ENCODE data around the gene PSMA5. TPM values are rescaled to one million over a fixed set of nuclear protein-coding genes. Genes with fewer than 3 reads are reported as not detected.
"Not testable (repeated sequence)": the region's sequence is repeated elsewhere in the genome, so short reads cannot be mapped to it uniquely, and the experiment has no call there.

Gene PSMA5
- total and polyA plus RNA-seq, 2 of the 13 experiments (the other 11 are each of a cell fraction or from before 2014, with no cell fraction given) = 140 to 169 TPM

DNA sequence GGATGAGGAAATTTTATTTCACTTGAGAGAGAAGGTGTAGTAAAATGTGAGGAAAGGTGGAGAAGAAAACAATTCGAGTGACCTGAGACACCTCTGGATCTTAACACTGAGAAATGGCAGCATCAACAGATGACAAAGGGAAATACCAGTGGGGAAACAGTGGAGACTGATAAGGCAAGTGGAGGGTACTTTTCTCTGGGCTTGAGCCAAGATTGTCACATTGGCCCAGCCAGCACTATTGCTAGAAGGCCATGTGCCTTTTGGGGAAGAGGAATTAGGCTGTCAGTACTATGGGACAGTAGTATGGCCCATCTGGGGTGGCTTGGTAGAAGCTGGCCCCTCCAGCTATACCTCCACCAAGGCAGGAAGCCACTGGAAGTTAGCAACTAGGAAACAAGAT lies 48.4 kb upstream of the PSMA5 start:
- Histone ChIP-seq H3K4me1 (ENCODE audit: insufficient read depth, low read length) (no peaks in the 10 kb centered on the region), H4K20me1 (ENCODE audit: insufficient read depth, low read length) (no peaks in the 10 kb centered on the region), H3K4me2 (ENCODE audit: low read depth, low read length) (no peak overlapping the region), H3K9ac (ENCODE audit: insufficient read depth, low read depth, low read length) (no peak overlapping the region), H3K36me3 (replicated peaks in 1 of 2; ENCODE audit: control insufficient read depth in 1 of 2, insufficient read depth in 2 of 2, low read length in 2 of 2) (no peaks in the 10 kb centered on the region), H3K27ac (ENCODE audit: extremely low read length, insufficient read depth, low read length) (no peak overlapping the region), H3K9me3 (ENCODE audit: low read length) (no peaks in the 10 kb centered on the region), H3K4me3 (replicated peaks in 1 of 3; ENCODE audit: insufficient read depth in 1 of 3, low read depth in 2 of 3, low read length in 3 of 3) (no peak overlapping the region), H3K79me2 (ENCODE audit: insufficient read depth, low read length) (no peaks in the 10 kb centered on the region), H3K27me3 (ENCODE audit: control insufficient read depth in 1 of 2, insufficient read depth in 2 of 2, low read length in 2 of 2) (peaks cover 1 to 31% of the 10 kb centered on the region in 2 experiments), H2AFZ (ENCODE audit: low read length) (no peak overlapping the region)
- 13% methylated on average over 1 of the region's 1 CpG for WGBS (ENCODE audit: low lambda C conversion rate)
- in situ Hi-C loops (cut with HindIII; ENCODE audit: extremely low pct_ligation_motif_present, low pct_unique_long_range_greater_than_20kb) (no loop called here), intact Hi-C loops (cut with micrococcal nuclease; ENCODE audit: unreplicated experiment) (no loop called here)
- no peak for ATAC-seq
- POLR2A ChIA-PET = no interaction called here
- no peak for TF ChIP-seq RFXANK (CRISPR knock-in tag; IDR thresholded peaks at IDR 0.05)
- TF ChIP-seq, protein P1, sequence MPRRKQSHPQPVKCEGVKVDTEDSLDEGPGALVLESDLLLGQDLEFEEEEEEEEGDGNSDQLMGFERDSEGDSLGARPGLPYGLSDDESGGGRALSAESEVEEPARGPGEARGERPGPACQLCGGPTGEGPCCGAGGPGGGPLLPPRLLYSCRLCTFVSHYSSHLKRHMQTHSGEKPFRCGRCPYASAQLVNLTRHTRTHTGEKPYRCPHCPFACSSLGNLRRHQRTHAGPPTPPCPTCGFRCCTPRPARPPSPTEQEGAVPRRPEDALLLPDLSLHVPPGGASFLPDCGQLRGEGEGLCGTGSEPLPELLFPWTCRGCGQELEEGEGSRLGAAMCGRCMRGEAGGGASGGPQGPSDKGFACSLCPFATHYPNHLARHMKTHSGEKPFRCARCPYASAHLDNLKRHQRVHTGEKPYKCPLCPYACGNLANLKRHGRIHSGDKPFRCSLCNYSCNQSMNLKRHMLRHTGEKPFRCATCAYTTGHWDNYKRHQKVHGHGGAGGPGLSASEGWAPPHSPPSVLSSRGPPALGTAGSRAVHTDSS (CRISPR knock-in tag; conservative IDR thresholded peaks at IDR 0.05) = no peak
- no peak for TF ChIP-seq CAMTA2 (CRISPR knock-in tag; IDR thresholded peaks at IDR 0.05; ENCODE audit: borderline replicate concordance)
- TF ChIP-seq MTA3 (CRISPR knock-in tag; IDR thresholded peaks at IDR 0.05) = no peak
- TF ChIP-seq ZNF713 (CRISPR knock-in tag; IDR thresholded peaks at IDR 0.05) = no peak
- TF ChIP-seq, protein P2, sequence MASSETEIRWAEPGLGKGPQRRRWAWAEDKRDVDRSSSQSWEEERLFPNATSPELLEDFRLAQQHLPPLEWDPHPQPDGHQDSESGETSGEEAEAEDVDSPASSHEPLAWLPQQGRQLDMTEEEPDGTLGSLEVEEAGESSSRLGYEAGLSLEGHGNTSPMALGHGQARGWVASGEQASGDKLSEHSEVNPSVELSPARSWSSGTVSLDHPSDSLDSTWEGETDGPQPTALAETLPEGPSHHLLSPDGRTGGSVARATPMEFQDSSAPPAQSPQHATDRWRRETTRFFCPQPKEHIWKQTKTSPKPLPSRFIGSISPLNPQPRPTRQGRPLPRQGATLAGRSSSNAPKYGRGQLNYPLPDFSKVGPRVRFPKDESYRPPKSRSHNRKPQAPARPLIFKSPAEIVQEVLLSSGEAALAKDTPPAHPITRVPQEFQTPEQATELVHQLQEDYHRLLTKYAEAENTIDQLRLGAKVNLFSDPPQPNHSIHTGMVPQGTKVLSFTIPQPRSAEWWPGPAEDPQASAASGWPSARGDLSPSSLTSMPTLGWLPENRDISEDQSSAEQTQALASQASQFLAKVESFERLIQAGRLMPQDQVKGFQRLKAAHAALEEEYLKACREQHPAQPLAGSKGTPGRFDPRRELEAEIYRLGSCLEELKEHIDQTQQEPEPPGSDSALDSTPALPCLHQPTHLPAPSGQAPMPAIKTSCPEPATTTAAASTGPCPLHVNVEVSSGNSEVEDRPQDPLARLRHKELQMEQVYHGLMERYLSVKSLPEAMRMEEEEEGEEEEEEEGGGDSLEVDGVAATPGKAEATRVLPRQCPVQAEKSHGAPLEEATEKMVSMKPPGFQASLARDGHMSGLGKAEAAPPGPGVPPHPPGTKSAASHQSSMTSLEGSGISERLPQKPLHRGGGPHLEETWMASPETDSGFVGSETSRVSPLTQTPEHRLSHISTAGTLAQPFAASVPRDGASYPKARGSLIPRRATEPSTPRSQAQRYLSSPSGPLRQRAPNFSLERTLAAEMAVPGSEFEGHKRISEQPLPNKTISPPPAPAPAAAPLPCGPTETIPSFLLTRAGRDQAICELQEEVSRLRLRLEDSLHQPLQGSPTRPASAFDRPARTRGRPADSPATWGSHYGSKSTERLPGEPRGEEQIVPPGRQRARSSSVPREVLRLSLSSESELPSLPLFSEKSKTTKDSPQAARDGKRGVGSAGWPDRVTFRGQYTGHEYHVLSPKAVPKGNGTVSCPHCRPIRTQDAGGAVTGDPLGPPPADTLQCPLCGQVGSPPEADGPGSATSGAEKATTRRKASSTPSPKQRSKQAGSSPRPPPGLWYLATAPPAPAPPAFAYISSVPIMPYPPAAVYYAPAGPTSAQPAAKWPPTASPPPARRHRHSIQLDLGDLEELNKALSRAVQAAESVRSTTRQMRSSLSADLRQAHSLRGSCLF (CRISPR knock-in tag; IDR thresholded peaks at IDR 0.05; ENCODE audit: borderline replicate concordance) = no peak
- no peak for TF ChIP-seq ZNF772 (CRISPR knock-in tag; IDR thresholded peaks at IDR 0.05)
- TF ChIP-seq HNRNPUL1 (IDR thresholded peaks at IDR 0.05; ENCODE audit: low read depth, low read length) = no peak
- no peak for FAIRE-seq
- CTCF ChIA-PET (ENCODE audit: low intra/inter-chr PET ratio, low total read pairs) = no interaction called here
- BruUV-seq (replicated peaks) = no TSS peak
- no peak for DNase-seq (ENCODE audit: low spot score)

DNA sequence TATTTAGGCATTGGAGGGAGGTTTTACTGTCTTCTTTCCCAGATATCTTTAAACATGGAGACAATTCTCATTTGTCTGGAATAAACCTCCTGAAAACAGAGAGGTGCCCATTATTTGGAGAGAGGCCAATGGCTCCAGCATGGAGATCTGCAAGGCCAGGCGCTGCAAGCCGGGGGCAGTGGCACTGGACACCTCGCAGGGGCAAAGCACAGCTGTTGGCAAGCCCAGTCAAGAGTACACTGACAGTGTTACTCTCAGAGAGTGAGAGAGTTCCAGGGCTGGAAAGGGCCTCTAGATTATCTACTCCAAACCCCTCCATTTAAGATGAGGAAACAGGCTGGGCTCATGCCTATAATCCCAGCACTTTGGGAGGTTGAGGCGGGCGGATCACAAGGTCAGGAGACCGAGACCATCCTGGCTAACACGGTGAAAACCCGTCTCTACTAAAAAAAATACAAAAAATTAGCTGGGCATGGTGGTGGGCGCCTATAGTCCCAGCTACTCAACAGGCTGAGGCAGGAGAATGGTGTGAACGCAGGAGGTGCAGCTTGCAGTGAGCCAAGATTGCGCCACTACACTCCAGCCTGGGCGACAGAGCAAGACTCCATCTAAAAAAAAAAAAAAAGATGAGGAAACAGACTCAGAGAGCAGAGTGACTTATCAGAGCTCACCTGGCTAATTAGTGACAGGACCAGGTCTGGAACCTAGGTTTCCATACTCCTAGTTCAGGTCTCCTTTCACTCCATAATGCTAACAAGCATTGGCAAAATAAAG lies 47.2 kb upstream of the PSMA5 start:
- BruUV-seq (replicated peaks); DNase-seq (ENCODE audit: low spot score); in situ Hi-C loops (cut with HindIII; ENCODE audit: extremely low pct_ligation_motif_present, low pct_unique_long_range_greater_than_20kb); H3K4me1 ChIP-seq (ENCODE audit: insufficient read depth, low read length); CTCF ChIA-PET (ENCODE audit: low intra/inter-chr PET ratio, low total read pairs); FAIRE-seq; H3K79me2 ChIP-seq (ENCODE audit: insufficient read depth, low read length); intact Hi-C loops (cut with micrococcal nuclease; ENCODE audit: unreplicated experiment); H3K27ac ChIP-seq (ENCODE audit: extremely low read length, insufficient read depth, low read length); H3K4me2 ChIP-seq (ENCODE audit: low read depth, low read length); H3K36me3 ChIP-seq (replicated peaks in 1 of 2; ENCODE audit: control insufficient read depth in 1 of 2, insufficient read depth in 2 of 2, low read length in 2 of 2); H3K9ac ChIP-seq (ENCODE audit: insufficient read depth, low read depth, low read length); H4K20me1 ChIP-seq (ENCODE audit: insufficient read depth, low read length); H3K4me3 ChIP-seq (replicated peaks in 1 of 3; ENCODE audit: insufficient read depth in 1 of 3, low read depth in 2 of 3, low read length in 3 of 3); H3K9me3 ChIP-seq (ENCODE audit: low read length); POLR2A ChIA-PET; ATAC-seq; H2AFZ ChIP-seq (ENCODE audit: low read length): not testable (repeated sequence)
- WGBS (ENCODE audit: low lambda C conversion rate) = 44% methylated on average over 11 of the region's 12 CpGs
- peaks cover 0 to 35% of the 10 kb centered on the region in 2 experiments; a peak in 4 of 5 replicates for H3K27me3 ChIP-seq (ENCODE audit: control insufficient read depth in 1 of 2, insufficient read depth in 2 of 2, low read length in 2 of 2)
